A673 (cell line): Measurements from ENCODE around the gene SLC25A46. TPM values are rescaled to one million over a fixed set of nuclear protein-coding genes. Genes with fewer than 3 reads are reported as not detected.
"Not testable (repeated sequence)": the region's sequence is repeated elsewhere in the genome, so short reads cannot be mapped to it uniquely, and the experiment has no call there.

Source experiments
- Bru-seq: library from RNA; stranded (reverse); fragments of 400-500 nt; gene quantifications from one replicate; lab custom pipeline; 2021; lab: Mats Ljungman, UMichigan
- BruChase-seq, 2 experiments: library from RNA; stranded (reverse); fragments of 400-500 nt; gene quantifications; one replicate each; lab custom pipeline; 2021; lab: Mats Ljungman, UMichigan
- BruUV-seq: library from RNA; stranded (reverse); fragments of 400-500 nt; replicated peaks from 2 replicates; lab custom pipeline; 2021; lab: Mats Ljungman, UMichigan
- CTCF ChIA-PET: fragments of 300-600 bp; sonication (Branson Sonifier 250); formaldehyde crosslinking; loops from one replicate; lab custom pipeline; 2022; ENCODE audit warnings: antibody characterized with exemption; lab: Charles Lee
- POLR2A ChIA-PET: fragments of 300-600 bp; sonication (Branson Sonifier 250); formaldehyde crosslinking; loops from one replicate; lab custom pipeline; 2022; ENCODE audit warnings: antibody characterized with exemption; ENCODE audit not compliant: low non-redundant PET; lab: Charles Lee
- DNase-seq: peaks from one replicate; pipeline ENCODE4 v3.0.0-alpha.2; 2015; ENCODE audit warnings: low spot score
- H3K27ac ChIP-seq: fragments of 200-600 bp; sonication (generic); 2 replicates; pipeline ENCODE4 v1.5.1; 2016; ENCODE audit warnings: mixed run types, low read depth, mild to moderate bottlenecking, mixed read lengths, antibody characterized with exemption, low read length; ENCODE audit not compliant: poor library complexity, severe bottlenecking
- H3K27me3 ChIP-seq: fragments of 200-600 bp; sonication (generic); replicated peaks from 2 replicates; pipeline ENCODE4 v1.6.1; 2017; ENCODE audit warnings: mixed run types, low read depth, mild to moderate bottlenecking, mixed read lengths, antibody characterized with exemption, low read length; ENCODE audit not compliant: insufficient read depth, poor library complexity
- H3K36me3 ChIP-seq: fragments of 200-600 bp; sonication (generic); 2 replicates; pipeline ENCODE4 v1.6.1; 2016; ENCODE audit warnings: mixed run types, mild to moderate bottlenecking, mixed read lengths, antibody characterized with exemption, low read length; ENCODE audit not compliant: insufficient read depth, poor library complexity, severe bottlenecking
- H3K4me1 ChIP-seq: fragments of 200-600 bp; sonication (generic); 2 replicates; pipeline ENCODE4 v1.6.1; 2017; ENCODE audit warnings: mixed run types, mild to moderate bottlenecking, mixed read lengths, antibody characterized with exemption, low read length; ENCODE audit not compliant: insufficient read depth, poor library complexity, severe bottlenecking
- H3K4me3 ChIP-seq: fragments of 200-600 bp; sonication (generic); 2 replicates; pipeline ENCODE4 v1.5.1; 2016; ENCODE audit warnings: low read depth, mixed run types, mild to moderate bottlenecking, mixed read lengths, low read length; ENCODE audit not compliant: poor library complexity, severe bottlenecking
- H3K9me3 ChIP-seq: fragments of 200-600 bp; sonication (generic); 2 replicates; pipeline ENCODE4 v1.6.1; 2016; ENCODE audit warnings: mixed run types, low read depth, mild to moderate bottlenecking, mixed read lengths, antibody characterized with exemption, low read length; ENCODE audit not compliant: poor library complexity, severe bottlenecking
- CTCF ChIP-seq: fragments of 300-800, 200-600 bp; sonication (generic); conservative IDR thresholded peaks from 2 replicates; pipeline ENCODE4 v1.5.1; 2017; ENCODE audit warnings: low read depth, mild to moderate bottlenecking, antibody characterized with exemption, low read length, moderate library complexity, mixed read lengths
- EZH2 ChIP-seq: fragments of 200-600 bp; sonication (generic); IDR thresholded peaks from 2 replicates; pipeline ENCODE4 v1.6.1; 2017; ENCODE audit warnings: borderline replicate concordance, low read depth, mild to moderate bottlenecking, mixed read lengths, antibody characterized with exemption, low read length; ENCODE audit not compliant: poor library complexity, severe bottlenecking
- intact Hi-C: fragments of 100-400 bp; cut with micrococcal nuclease; formaldehyde crosslinking; loops from one replicate; pipeline ENCODE4 v1.10.0; 2022; ENCODE audit not compliant: unreplicated experiment
- long read RNA-seq: library from polyadenylated mRNA; stranded (forward); transcript quantifications from one replicate; pipeline ENCODE4 v2.0.0, GENCODE V29; 2022
- total RNA-seq: library from RNA; stranded (reverse); gene quantifications from 2 replicates; pipeline ENCODE4 v1.2.3, GENCODE V29; 2021

Gene SLC25A46
- 25.2 and 27.2 TPM in 2 replicates for total RNA-seq
- Bru-seq, nascent RNA = percentile 78 among the genes with signal in this experiment
- BruChase-seq, experiment 1, labeled RNA remaining after a 2-hour chase = percentile 80 among the genes with signal in this experiment
- percentile 77 among the genes with signal in this experiment for BruChase-seq, experiment 2, labeled RNA remaining after a 6-hour chase
- long read RNA-seq, transcript SLC25A46-201 (8 exons, 2,385 nt) = major isoform, 26 of 37 reads
- long read RNA-seq, partial matches to known transcripts = 5 of 37 reads
- long read RNA-seq, other reads (novel, unspliced or antisense) = 6 of 37 reads

DNA sequence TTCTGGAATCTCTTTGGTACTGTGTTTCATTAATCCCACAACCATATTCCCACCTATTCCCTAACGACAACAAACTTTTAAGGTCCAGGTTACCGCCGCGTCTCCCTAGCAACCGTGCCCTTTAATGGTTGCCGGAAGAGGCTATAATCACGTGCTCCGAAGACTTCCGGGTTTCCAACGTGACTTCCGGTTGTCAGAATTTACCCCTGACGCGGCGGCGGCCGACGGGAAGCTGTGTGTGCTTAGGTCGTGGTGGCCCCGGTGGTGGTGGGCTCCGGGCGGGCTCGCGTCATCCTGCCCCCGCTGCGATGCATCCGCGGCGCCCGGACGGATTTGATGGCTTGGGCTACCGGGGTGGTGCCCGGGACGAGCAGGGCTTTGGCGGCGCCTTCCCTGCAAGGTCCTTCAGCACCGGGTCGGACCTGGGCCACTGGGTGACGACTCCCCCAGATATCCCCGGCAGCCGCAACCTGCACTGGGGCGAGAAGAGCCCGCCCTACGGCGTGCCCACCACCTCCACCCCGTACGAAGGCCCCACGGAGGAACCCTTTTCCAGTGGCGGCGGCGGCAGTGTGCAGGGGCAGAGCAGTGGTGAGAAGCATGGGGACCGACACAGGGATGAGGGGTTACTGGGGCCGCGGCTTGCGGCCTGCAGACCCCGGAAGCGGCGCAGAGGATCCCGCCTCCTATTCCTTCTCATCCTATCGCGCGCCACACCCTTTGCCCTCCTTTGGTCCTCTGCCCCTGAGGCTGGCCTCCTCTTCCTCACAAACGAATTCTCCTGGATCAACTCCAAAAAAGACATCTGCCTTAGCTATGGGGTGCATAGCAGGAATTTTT, at the start of gene SLC25A46:
TSS of gene SLC25A46 (plus strand) at position 196 of the 840 bp plus-strand sequence. CDS start at position 309, 113 bp downstream.
- CTCF ChIA-PET = no interaction called here
- TF ChIP-seq EZH2 = no peak
- no peak for TF ChIP-seq CTCF
- H3K27ac ChIP-seq = peak within 1 kb of the TSS; percentile 63
- peak; percentile 92 for DNase-seq
- H3K36me3 ChIP-seq = no peaks in the 10 kb centered on the region
- no peaks in the 10 kb centered on the region for H3K27me3 ChIP-seq
- no TSS peak for BruUV-seq
- intact Hi-C loops = no loop called here
- H3K4me1 ChIP-seq = peaks cover 7% of the 10 kb centered on the region
- no peaks in the 10 kb centered on the region for H3K9me3 ChIP-seq
- POLR2A ChIA-PET = no interaction called here
- peak within 1 kb of the TSS; percentile 84 for H3K4me3 ChIP-seq

DNA sequence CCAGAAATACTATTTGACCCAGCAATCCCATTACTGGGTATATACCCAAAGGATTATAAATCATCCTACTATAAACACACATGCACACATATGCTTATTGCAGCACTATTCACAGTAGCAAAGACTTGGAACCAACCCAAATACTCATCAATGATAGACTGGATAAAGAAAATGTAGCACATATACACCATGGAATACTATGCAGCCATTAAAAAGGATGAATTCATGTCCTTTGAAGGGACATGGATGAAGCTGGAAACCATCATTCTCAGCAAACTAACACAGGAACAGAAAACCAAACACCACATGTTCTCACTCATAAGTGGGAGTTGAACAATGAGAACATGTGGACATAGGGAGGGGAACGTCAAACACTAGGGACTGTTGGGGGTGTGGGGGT, 48.2 kb upstream of the SLC25A46 start:
- intact Hi-C loops, H3K4me1 ChIP-seq, H3K36me3 ChIP-seq, CTCF ChIA-PET, H3K27ac ChIP-seq, BruUV-seq, H3K9me3 ChIP-seq, POLR2A ChIA-PET, H3K27me3 ChIP-seq, DNase-seq, H3K4me3 ChIP-seq: not testable (repeated sequence)

- H3K27me3 ChIP-seq, BruUV-seq, H3K4me1 ChIP-seq, H3K9me3 ChIP-seq, H3K27ac ChIP-seq, intact Hi-C loops, CTCF ChIA-PET, POLR2A ChIA-PET, H3K36me3 ChIP-seq, DNase-seq, H3K4me3 ChIP-seq: not testable (repeated sequence)
Observed at GRCh38 chr5:110692669-110693068, 46.1 kb upstream of the SLC25A46 start.

DNA sequence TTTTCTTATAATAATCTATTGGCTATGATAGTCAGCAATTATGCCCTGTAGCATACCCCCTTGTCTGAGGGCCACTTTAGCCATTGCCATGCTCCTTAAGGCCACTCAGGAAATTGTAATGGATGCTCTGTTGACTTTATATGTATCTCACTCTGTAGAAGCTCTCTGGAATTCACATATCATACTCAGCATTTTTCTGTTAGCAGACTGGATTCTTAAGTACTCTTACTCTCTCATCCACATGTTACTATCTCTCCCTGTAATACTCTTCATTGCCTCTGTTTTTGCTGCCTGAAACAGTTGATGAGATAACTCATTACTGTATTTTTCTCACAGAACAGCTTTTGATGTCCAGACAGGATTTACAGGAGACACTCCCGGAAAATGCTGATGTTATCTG, 36.5 kb upstream of the SLC25A46 start:
- POLR2A ChIA-PET = no interaction called here
- no peak overlapping the region for H3K4me3 ChIP-seq
- no peak for DNase-seq
- no TSS peak for BruUV-seq
- H3K27me3 ChIP-seq = peaks cover 8% of the 10 kb centered on the region
- no peak overlapping the region for H3K27ac ChIP-seq
- H3K4me1 ChIP-seq = no peaks in the 10 kb centered on the region
- CTCF ChIA-PET = no interaction called here
- no peaks in the 10 kb centered on the region for H3K9me3 ChIP-seq
- TF ChIP-seq CTCF = no peak
- TF ChIP-seq EZH2 = no peak
- H3K36me3 ChIP-seq = no peaks in the 10 kb centered on the region
- intact Hi-C loops = no loop called here
